CD4-positive, alpha-beta T cell (primary cell): ENCODE measurements around the gene ZDHHC5. TPM values are rescaled to one million over a fixed set of nuclear protein-coding genes. Genes with fewer than 3 reads are reported as not detected.

Experiments used
- ATAC-seq: fragments of 200-7000 bp; cut with Tn5 transposase; one replicate; pipeline ENCODE4 v1.10.0; 2022; ENCODE audit warnings: mild to moderate bottlenecking; ENCODE audit not compliant: poor library complexity
- CTCF ChIA-PET: fragments of 350-600 bp; sonication (Branson Sonifier 250); formaldehyde crosslinking; loops from one replicate; lab custom pipeline; 2021; ENCODE audit warnings: antibody characterized with exemption, inconsistent platforms; lab: Charles Lee
- POLR2A ChIA-PET: fragments of 350-600 bp; sonication (Branson Sonifier 250); formaldehyde crosslinking; loops from one replicate; lab custom pipeline; 2021; ENCODE audit warnings: antibody characterized with exemption, inconsistent platforms; lab: Charles Lee
- DNase-seq, 14 experiments: peaks; one replicate each; pipeline ENCODE4 v3.0.0-alpha.2; 2013 to 2020; ENCODE audit warnings: mixed read lengths in 2 of 14
- H3K27ac ChIP-seq, 2 donors: one replicate each; pipeline versions ENCODE4 v1.5.1 to v1.7.0; 2013; ENCODE audit warnings: low read length in 2 of 2, low read depth in 1 of 2, mild to moderate bottlenecking in 1 of 2
- H3K27me3 ChIP-seq, 2 experiments: 1 replicate in 1 of 2; 2 replicates in 1 of 2; pipeline versions ENCODE4 v1.6.1 to v1.7.0; 2013; ENCODE audit warnings: low read length in 2 of 2, control low read depth in 1 of 2, mild to moderate bottlenecking in 1 of 2, moderate library complexity in 1 of 2; ENCODE audit not compliant: insufficient read depth in 2 of 2, control insufficient read depth in 1 of 2
- H3K36me3 ChIP-seq: one replicate; pipeline ENCODE4 v1.6.1; 2013; ENCODE audit warnings: low read length, control low read depth; ENCODE audit not compliant: insufficient read depth
- H3K4me1 ChIP-seq: one replicate; pipeline ENCODE4 v1.6.1; 2013; ENCODE audit warnings: low read length, control low read depth; ENCODE audit not compliant: insufficient read depth
- H3K4me3 ChIP-seq: one replicate; pipeline ENCODE4 v1.5.1; 2013; ENCODE audit warnings: mild to moderate bottlenecking, low read length, moderate library complexity
- H3K9me3 ChIP-seq, 2 experiments: 1 replicate in 1 of 2; 2 replicates in 1 of 2; pipeline versions ENCODE4 v1.6.1 to v1.7.0; 2013; ENCODE audit warnings: low read length in 2 of 2, mild to moderate bottlenecking in 2 of 2, control low read depth in 1 of 2, moderate library complexity in 1 of 2; ENCODE audit not compliant: control insufficient read depth in 1 of 2, insufficient read depth in 1 of 2
- H3K27ac Mint-ChIP-seq: one replicate; pipeline ENCODE4 v1.8.0; 2020; ENCODE audit warnings: mixed read lengths
- H3K27me3 Mint-ChIP-seq: one replicate; pipeline ENCODE4 v1.8.0; 2021; ENCODE audit warnings: mixed read lengths
- H3K36me3 Mint-ChIP-seq: one replicate; pipeline ENCODE4 v1.8.0; 2021; ENCODE audit warnings: low read depth, mixed read lengths
- H3K4me1 Mint-ChIP-seq: one replicate; pipeline ENCODE4 v1.8.0; 2021; ENCODE audit warnings: low read depth, mixed read lengths
- H3K4me3 Mint-ChIP-seq: one replicate; pipeline ENCODE4 v1.8.0; 2020; ENCODE audit warnings: mild to moderate bottlenecking, mixed read lengths
- H3K9me3 Mint-ChIP-seq: one replicate; pipeline ENCODE4 v1.8.0; 2020; ENCODE audit warnings: mixed read lengths
- CTCF ChIP-seq: fragments of 200-600 bp; IDR thresholded peaks from one replicate; pipeline ENCODE4 v1.8.0; 2022; ENCODE audit warnings: antibody characterized with exemption, mild to moderate bottlenecking
- intact Hi-C, 2 experiments: fragments of 100-400 bp; cut with DNase I in 1 of 2; cut with micrococcal nuclease in 1 of 2; formaldehyde crosslinking; loops; one replicate each; pipeline versions ENCODE4 v1.15.1 to v1.9.0; 2023 to 2025; cut with DNase I, micrococcal nuclease
- total RNA-seq, 174 experiments: library from RNA in 2 of 174; stranded (reverse) in 2 of 174; gene quantifications; one replicate each; pipeline ENCODE4 v1.2.3 and lab custom pipeline; 2021 to 2026

Gene ZDHHC5
- total RNA-seq, 2 experiments from 2014 or later, result 59.7 to 61.1 TPM

GRCh38 chr11:57732661-57733060 is 64.7 kb downstream of the ZDHHC5 start:
- Mint-ChIP-seq H3K36me3 (peaks cover 46% of the 10 kb centered on the region), H3K27me3 (no peaks in the 10 kb centered on the region), H3K4me3 (no peak overlapping the region), H3K9me3 (no peaks in the 10 kb centered on the region), H3K27ac (no peak overlapping the region), H3K4me1 (peaks cover 5% of the 10 kb centered on the region)
- intact Hi-C loops, result no loop called here
- CTCF ChIA-PET, result interaction anchor here (1.4 kb wide), 1 partner anchor 68 kb away, joined by 3 read pairs; no protein-coding TSS in a partner anchor
- peaks cover 14% of the 10 kb centered on the region for H3K36me3 ChIP-seq
- POLR2A ChIA-PET, result no interaction called here
- no peaks in the 10 kb centered on the region for H3K9me3 ChIP-seq
- DNase-seq (no peak), ATAC-seq (no peak)
- no peaks in the 10 kb centered on the region for H3K4me1 ChIP-seq
- no peak overlapping the region for H3K4me3 ChIP-seq
- no peaks in the 10 kb centered on the region for H3K27me3 ChIP-seq
- H3K27ac ChIP-seq, result no peak overlapping the region
- no peak for TF ChIP-seq CTCF

- Mint-ChIP-seq H3K27ac (no peak overlapping the region), H3K4me1 (peaks cover 2% of the 10 kb centered on the region), H3K9me3 (no peaks in the 10 kb centered on the region), H3K27me3 (no peaks in the 10 kb centered on the region), H3K36me3 (peaks cover 46% of the 10 kb centered on the region), H3K4me3 (no peak overlapping the region)
- no peak for TF ChIP-seq CTCF
- Histone ChIP-seq H3K4me1 (peaks cover 4% of the 10 kb centered on the region), H3K27me3 (no peaks in the 10 kb centered on the region), H3K36me3 (peaks cover 26% of the 10 kb centered on the region), H3K4me3 (no peak overlapping the region), H3K9me3 (no peaks in the 10 kb centered on the region), H3K27ac (no peak overlapping the region)
- CTCF ChIA-PET, result interaction anchor here (1.1 kb wide), 1 partner anchor 64 kb away, joined by 4 read pairs; no protein-coding TSS in a partner anchor
- intact Hi-C loops, result no loop called here
- POLR2A ChIA-PET, result no interaction called here
- DNase-seq, result no peak
- no peak for ATAC-seq
These were observed 67.8 kb downstream of the ZDHHC5 start for GRCh38 chr11:57735619-57736298.

- Mint-ChIP-seq H3K9me3 (no peaks in the 10 kb centered on the region), H3K36me3 (peaks cover 74% of the 10 kb centered on the region), H3K4me3 (peak within 1 kb of the TSS; percentile 97), H3K4me1 (peaks cover 38% of the 10 kb centered on the region), H3K27ac (peak within 1 kb of the TSS; percentile 95), H3K27me3 (no peaks in the 10 kb centered on the region)
- CTCF ChIA-PET, result interaction anchor here (0.6 to 8.5 kb wide), 4 partner anchors 43 to 209 kb away, joined by 3 to 45 read pairs (median 4); no protein-coding TSS in a partner anchor
- TF ChIP-seq CTCF, result no peak
- ATAC-seq (peak; percentile 89), DNase-seq (peak; percentile 82 to 97 (median 90))
- intact Hi-C loops, result loop anchor here (1.0 to 10.0 kb wide), 6 partner anchors 29 to 417 kb away; partner anchors contain the start of genes MED19 (in 1 of the 2), TMX2 (in 1 of the 2), TNKS1BP1 (in 1 of the 2) and ZDHHC5 (in 1 of the 2)
- peak within 1 kb of the TSS; percentile 91 to 96 for H3K27ac ChIP-seq
- H3K4me3 ChIP-seq, result peak within 1 kb of the TSS; percentile 92
- H3K9me3 ChIP-seq, result no peaks in the 10 kb centered on the region
- H3K36me3 ChIP-seq, result peaks cover 54% of the 10 kb centered on the region
- no peaks in the 10 kb centered on the region for H3K27me3 ChIP-seq
- POLR2A ChIA-PET, result interaction anchor here (0.6 to 2.9 kb wide), 32 partner anchors 10 to 1403 kb away, joined by 3 to 40 read pairs (median 4); partner anchors contain the start of genes BTBD18, CLP1, LPXN and MED19
- peaks cover 31% of the 10 kb centered on the region for H3K4me1 ChIP-seq
These were observed 73.5 kb downstream of the ZDHHC5 start, which contains the start of gene SELENOH for GRCh38 chr11:57741132-57742086. Gene SELENOH (plus strand): TSS chr11:57741491. CDS start chr11:57741596, 105 bp downstream.
